Activated gamma-delta T cell (primary cell): ENCODE data around the gene DCDC2.
"Not testable (repeated sequence)": the region's sequence is repeated elsewhere in the genome, so short reads cannot be mapped to it uniquely, and the experiment has no call there.

ENCODE experiments used
- DNase-seq: peaks from one replicate; lab custom pipeline; 2025; lab: John Stamatoyannopoulos, UW
- total RNA-seq, 2 donors: gene quantifications; one replicate each; lab custom pipeline; 2026; lab: John Stamatoyannopoulos, UW

DCDC2 gene
- total RNA-seq: 0 to 0.09 reads per million in 2 donors

DNA sequence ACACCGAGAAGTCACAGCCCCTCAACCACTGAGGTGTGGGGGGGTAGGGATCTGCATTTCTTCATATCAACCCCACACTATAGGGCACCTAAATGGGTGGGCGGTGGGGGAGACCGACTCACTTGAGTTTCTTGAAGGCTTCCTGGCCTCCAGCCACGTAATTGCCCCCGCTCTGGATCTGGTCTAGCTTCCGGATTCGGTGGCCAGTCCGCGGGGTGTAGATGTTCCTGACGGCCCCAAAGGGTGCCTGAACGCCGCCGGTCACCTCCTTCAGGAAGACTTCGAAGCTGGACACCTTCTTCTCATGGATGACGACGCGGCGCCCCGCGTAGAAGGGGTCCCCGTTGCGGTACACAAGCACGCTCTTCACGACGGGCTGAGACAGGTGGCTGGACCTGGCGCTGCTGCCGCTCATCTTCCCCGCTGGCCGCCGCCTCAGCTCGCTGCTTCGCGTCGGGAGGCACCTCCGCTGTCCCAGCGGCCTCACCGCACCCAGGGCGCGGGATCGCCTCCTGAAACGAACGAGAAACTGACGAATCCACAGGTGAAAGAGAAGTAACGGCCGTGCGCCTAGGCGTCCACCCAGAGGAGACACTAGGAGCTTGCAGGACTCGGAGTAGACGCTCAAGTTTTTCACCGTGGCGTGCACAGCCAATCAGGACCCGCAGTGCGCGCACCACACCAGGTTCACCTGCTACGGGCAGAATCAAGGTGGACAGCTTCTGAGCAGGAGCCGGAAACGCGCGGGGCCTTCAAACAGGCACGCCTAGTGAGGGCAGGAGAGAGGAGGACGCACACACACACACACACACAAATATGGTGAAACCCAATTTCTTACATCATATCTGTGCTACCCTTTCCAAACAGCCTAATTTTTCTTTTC, at the start of gene DCDC2:
TSS of gene DCDC2 (minus strand) at position 724 of the 883 bp plus-strand sequence. CDS start at position 415, 309 bp downstream.
- peak; percentile 11 for DNase-seq

DNA sequence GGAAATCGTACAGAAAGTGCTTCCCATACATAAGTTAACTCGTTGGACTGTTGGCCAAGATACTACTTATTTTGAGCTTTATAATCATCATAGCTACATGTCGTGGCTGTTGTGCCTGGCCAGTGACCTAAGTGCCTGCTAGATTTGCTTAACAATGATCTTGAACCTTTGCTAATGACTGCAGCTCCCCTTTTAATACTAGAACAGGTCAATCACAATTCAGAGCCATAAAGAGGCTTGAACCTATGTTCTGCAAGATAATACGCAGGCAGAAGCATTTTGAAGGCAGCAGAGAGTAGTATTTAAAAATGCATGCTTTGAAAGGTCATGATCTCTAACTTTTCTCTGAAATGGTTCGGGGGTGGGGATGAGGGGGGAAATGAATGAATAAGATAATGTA, 47.4 kb upstream of the DCDC2 start:
- DNase-seq: no peak

DNA sequence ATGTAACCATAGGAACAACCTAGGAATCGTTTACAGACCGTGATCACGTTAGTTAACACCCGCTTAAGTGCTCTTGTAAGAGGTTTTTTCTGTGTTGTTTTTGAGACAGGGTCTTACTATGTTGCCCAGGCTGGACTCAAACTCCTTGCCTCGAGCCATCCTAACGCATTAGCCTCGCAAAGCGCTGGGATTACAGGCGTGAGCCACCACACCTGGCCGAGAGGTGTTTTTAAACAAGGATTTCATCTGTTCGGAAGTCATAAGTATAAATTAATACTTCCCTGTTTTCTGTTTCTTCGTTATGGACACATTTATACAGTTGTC, 45.6 kb upstream of the DCDC2 start:
- no peak for DNase-seq

DNA sequence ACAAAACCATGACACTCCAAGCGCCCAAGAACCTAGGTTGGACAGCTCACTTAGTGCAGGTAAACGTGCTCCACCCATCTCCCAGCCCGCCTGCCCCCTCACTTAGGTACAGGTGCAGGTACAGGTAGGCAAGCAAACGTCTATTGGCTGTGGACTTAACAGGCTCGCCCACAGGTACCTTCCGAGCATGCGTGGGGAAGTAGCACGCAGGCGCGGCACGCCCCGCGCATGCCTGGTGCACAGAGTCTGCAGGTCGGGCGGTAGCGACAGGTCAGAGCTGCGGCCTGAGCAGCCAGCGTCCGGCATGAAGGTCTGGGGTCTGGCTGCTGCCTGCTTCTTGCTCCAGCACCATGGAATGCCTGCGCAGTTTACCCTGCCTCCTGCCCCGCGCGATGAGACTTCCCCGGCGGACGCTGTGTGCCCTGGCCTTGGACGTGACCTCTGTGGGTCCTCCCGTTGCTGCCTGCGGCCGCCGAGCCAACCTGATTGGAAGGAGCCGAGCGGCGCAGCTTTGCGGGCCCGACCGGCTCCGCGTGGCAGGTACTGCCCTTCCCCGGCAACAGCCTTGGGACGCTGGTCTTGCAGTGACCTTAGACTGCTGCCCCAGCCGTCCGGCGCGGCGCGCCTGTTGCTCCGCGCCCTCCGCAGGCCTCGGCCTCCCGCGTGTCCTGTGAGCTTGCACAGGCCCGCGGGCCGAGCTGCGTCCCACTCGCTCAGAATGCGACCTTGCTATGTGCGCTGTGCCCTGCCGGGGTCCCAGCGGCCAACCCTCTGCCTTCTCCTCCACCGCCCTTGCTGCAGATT, 45.0 kb upstream of the DCDC2 start, which contains the start of gene MRS2:
TSS of gene MRS2 (plus strand) at position 240 of the 804 bp plus-strand sequence. CDS start at position 351, 111 bp downstream.
- DNase-seq: peak; percentile 54

GRCh38 chr6:24401458-24401857, 43.6 kb upstream of the DCDC2 start:
- no peak for DNase-seq

DNA sequence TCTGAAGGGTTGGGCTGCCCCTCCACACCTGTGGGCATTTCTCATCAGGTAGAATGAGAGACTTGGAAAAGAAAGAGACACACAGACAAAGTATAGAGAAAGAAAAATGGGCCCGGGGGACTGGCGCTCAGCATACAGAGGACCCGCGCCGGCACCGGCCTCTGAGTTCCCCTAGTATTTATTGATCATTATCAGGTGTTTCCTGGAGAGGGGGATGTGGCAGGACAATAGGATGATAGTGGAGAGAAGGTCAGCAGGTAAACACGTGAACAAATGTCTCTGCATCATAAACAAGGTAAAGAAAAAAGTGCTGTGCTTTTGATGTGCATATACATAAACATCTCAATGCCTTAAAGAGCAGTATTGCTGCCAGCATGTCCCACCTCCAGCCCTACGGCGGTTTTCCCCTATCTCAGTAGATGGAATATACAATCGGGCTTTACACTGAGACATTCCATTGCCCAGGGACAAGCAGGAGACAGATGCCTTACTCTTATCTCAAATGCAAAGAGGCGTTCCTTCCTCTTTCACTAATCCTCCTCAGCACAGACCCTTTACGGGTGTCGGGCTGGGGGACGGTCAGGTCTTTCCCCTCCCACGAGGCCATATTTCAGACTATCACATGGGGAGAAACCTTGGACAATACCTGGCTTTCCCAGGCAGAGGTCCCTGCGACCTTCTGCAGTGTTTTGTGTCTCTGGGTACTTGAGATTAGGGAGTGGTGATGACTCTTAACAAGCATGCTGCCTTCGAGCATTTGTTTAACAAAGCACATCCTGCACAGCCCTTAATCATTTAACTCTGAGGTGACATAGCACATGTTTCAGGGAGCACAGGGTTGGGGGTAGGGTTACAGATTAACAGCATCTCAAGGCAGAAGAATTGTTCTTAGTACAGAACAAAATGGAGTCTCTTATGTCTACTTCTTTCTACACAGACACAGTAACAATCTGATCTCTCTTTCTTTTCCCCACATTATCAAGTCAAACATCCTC, 42.5 kb upstream of the DCDC2 start:
- DNase-seq: not testable (repeated sequence)

DNA sequence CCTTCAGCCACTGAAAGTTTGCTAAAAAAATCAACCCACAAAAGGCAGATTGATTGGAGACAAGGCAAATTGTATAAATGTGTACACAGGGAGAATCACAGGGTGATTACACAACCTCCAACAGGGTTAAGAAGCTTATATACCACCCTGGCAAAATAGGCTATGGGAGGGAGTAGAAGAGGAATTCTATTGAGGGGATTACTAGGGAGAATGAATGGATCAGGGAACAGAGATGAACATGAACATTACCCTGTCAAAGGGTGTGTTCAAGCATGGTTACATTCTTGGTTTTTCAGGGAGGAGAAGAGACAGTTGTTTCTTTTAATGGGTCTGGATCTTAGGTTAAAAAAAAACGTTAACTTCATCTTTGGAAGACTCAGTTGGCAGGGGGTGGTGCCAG, 39.8 kb upstream of the DCDC2 start:
- no peak for DNase-seq

DNA sequence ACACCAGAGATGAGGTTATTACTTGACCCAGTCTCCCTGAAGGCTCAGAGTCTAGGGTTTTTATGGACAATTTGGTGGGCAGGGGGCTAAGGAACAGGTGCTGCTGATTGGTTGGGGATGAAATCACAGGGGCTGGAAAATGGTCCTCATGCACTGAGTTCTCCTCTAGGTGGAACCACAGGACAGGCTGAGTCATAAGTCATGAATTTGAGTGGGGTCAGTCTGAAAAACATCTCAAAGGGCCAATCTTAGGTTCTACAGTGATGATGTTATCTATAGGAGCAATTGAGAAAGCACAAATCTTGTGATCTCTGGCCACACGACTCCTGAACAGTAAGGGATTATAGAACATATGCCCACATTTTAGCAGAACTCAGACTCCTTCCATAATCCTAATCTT, 39.0 kb upstream of the DCDC2 start:
- no peak for DNase-seq

DNA sequence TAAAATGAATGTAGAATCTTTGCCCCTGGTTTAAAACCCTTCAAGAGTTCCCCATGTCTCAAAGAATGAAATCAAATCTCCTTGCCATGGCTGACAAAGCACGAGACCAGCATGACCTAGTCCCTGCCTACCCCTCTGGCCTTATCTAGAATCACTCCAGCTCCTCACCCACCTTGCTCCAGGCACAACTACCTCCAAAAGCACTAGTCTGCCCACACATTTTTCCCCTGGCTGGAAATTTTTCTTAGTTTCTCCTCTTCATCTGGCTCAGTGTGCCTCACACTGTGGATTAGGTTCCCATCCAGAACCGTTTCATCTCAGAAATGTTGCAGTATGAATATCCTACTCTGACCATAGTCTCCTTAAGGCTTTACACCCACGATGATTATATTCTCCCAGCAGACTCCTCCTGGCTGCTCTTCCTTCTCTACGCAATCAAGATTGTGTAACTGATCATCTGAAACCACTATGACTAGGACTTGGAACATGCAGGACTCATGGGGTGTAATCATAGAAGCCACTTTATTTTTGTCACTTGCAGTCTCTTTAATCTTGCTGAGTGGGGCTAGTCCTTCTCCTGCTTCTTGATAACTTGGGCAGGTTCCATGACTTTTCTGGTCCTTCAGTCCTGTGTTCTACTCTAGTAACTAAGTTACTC, 37.0 kb upstream of the DCDC2 start:
- DNase-seq: no peak

DNA sequence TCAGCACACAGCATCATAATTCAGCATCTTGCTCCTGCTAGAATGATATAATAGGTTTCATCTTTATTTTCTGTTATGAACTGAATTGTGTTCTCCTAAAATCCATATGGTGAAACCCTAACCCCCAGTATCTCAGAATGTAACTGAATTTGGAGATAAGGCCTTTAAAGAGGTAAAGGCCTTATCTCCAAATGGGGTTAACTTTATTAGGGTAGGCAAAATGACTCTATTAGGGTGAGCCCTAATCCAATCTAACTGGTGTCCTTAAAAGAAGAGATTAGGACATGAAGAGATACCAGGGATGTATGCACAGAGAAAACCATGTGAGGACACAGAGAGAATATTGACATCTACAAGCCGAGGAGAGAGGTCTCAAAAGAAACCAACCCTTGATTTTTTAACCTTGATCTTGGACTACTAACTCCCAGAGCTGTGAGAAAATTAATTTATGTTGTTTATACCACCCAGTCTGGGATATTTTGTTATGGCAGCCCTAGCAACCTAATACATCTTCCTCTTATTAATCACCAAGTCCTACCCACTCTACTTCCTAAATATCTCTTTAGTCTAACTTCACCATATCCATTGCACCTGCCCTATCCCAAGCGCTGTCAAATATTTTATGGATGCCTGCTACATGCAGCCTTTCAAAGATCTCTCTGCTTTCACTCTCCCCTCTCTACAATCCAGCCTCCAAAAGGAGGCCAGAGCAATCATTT, 36.4 kb upstream of the DCDC2 start:
- DNase-seq: no peak

DNA sequence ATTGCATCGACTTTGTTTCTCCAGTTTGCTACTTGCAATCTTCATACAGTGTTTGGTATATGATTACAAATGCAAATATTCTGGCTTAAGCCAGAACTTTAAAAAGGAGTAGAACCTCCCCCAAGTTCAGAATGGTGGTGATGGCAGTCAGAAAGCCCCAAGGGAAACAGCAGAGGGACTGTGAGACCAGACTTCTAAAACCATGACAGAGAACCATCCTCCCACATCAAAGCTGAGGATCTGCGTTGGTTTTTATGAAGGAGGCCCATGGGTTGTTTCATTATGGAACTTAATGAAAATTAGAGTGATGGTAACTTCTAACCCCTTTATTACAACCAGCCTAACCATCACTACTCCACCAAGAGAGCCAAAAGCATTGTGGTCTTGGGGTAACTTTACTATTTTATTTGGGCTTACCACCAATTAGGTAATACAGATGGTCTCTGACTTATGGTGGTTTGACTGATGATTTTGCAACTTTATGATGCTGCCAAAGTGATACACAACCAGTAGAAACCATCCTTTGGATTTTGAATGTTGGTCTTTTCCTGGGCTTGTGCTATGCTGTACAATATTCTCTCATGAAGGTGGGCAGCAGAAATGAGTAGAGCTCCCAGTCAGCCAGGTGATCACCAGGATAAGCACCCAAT, 34.0 kb upstream of the DCDC2 start:
- DNase-seq: no peak

GRCh38 chr6:24391208-24391607, 33.3 kb upstream of the DCDC2 start:
- DNase-seq: no peak

DNA sequence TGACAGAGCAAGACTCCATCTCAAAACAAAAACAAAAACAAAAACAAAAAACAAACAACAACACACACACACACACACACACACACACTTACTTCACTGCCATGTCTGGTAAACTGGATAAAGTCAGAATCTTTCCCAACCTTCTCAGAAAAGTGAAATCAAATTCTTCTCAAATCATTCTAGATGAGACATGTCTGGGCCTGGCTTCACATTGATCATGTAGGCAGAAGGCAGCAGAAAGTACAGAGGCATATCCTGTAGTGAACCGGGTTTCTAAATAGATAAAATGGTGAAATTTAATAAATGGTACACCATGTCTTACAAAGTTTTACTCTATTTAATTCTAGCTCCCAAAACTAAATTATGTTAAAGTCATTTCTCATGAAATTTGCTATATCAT, 30.0 kb upstream of the DCDC2 start:
- no peak for DNase-seq

GRCh38 chr6:24385536-24386269, 27.8 kb upstream of the DCDC2 start:
- DNase-seq: no peak

- DNase-seq: not testable (repeated sequence)
These were observed 26.7 kb upstream of the DCDC2 start for GRCh38 chr6:24384369-24385130.

- DNase-seq: not testable (repeated sequence)
These were observed 25.1 kb upstream of the DCDC2 start for GRCh38 chr6:24382891-24383494.

DNA sequence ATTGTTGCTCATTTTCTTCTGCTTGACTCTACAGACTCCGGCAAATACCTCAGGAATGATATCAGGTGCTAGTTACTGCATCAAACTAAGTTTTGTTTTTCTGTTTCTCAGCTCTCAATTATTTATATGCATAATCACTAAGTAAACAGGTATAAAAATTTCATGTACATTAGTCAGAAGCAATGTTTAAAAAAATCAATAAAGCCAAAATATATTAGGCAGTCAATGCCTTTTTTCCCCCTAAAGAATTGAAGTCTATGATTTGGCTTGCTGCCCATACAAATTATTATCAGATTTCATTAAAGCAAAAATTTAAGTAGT, 24.3 kb upstream of the DCDC2 start:
- no peak for DNase-seq
